DMS 273 treated with DMSO at 0.1 percent for 48 hours (cell line): Measurements from ENCODE around the gene SEMA6B.

Experiments
- DNase-seq: peaks from one replicate; lab custom pipeline; 2025; lab: John Stamatoyannopoulos, UW

Gene SEMA6B

GRCh38 chr19:4525563-4526002 is 33.9 kb downstream of the SEMA6B start:
- no peak for DNase-seq

- no peak for DNase-seq
Measured at GRCh38 chr19:4524808-4525562, 34.5 kb downstream of the SEMA6B start.

- DNase-seq = no peak
Measured at GRCh38 chr19:4523306-4524110, 36.0 kb downstream of the SEMA6B start.

GRCh38 chr19:4522291-4523002 is 37.0 kb downstream of the SEMA6B start:
- no peak for DNase-seq

- DNase-seq = no peak
Measured at GRCh38 chr19:4521888-4522242, 37.6 kb downstream of the SEMA6B start.

GRCh38 chr19:4521170-4521887 is 38.2 kb downstream of the SEMA6B start:
- no peak for DNase-seq

- DNase-seq = no peak
Measured at GRCh38 chr19:4519521-4520277, 39.8 kb downstream of the SEMA6B start.

- no peak for DNase-seq
Measured at GRCh38 chr19:4519172-4519496, 40.4 kb downstream of the SEMA6B start.

- no peak for DNase-seq
Measured at GRCh38 chr19:4518345-4519171, 40.9 kb downstream of the SEMA6B start, which contains the start of gene PLIN4. TSS of gene PLIN4 (minus strand) at chr19:4518486. CDS start at chr19:4518272, 214 bp downstream.

- no peak for DNase-seq
Measured at GRCh38 chr19:4517451-4518057, 41.9 kb downstream of the SEMA6B start.

- no peak for DNase-seq
Measured at GRCh38 chr19:4516939-4517300, 42.6 kb downstream of the SEMA6B start.

GRCh38 chr19:4516199-4516938 is 43.1 kb downstream of the SEMA6B start:
- no peak for DNase-seq

GRCh38 chr19:4515732-4516131 is 43.8 kb downstream of the SEMA6B start:
- no peak for DNase-seq

- no peak for DNase-seq
Measured at GRCh38 chr19:4513248-4513647, 46.2 kb downstream of the SEMA6B start.

- DNase-seq = no peak
Measured at GRCh38 chr19:4512070-4512469, 47.4 kb downstream of the SEMA6B start.

- DNase-seq = no peak
Measured at GRCh38 chr19:4511300-4512054, 48.0 kb downstream of the SEMA6B start.

GRCh38 chr19:4510435-4511255 is 48.8 kb downstream of the SEMA6B start:
- DNase-seq = no peak

GRCh38 chr19:4508698-4509097 is 50.8 kb downstream of the SEMA6B start:
- DNase-seq = no peak
